Embryonic facial prominence (tissue), 1 donor: Measurements from ENCODE around the gene RASA4.
"Not testable (repeated sequence)": the region's sequence is repeated elsewhere in the genome, so short reads cannot be mapped to it uniquely, and the experiment has no call there.

Source experiments
- DNase-seq: peaks from one replicate; pipeline ENCODE4 v3.0.0-alpha.2; 2016; ENCODE audit errors: extremely low spot score

Gene RASA4

DNA sequence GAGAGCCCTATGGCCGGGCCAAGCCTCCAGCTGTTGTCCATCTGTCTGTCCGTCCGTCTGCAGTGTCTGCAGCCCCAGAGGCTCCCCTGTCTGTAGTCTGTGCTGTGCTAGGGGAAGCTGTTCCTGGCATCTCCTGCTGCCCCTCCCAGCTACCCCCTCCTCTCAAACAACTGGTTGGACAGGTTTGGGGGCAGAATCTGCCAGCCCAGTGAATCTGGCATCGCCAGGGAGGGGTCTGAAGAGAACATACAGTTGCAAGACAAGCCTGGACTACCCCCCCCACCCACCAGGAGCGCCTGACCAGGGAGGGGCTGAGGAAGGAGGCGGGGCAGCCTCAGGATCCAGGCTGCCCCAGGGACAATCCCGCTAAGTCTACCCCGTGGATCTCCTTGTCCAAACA lies 73.0 kb downstream of the RASA4 start, which contains the start of gene UPK3BL2:
Gene UPK3BL2, minus strand, starts transcription at position 101 of the 400 bp plus-strand sequence. Its CDS starts 60 bp downstream, at position 41.
- DNase-seq, result not testable (repeated sequence)

DNA sequence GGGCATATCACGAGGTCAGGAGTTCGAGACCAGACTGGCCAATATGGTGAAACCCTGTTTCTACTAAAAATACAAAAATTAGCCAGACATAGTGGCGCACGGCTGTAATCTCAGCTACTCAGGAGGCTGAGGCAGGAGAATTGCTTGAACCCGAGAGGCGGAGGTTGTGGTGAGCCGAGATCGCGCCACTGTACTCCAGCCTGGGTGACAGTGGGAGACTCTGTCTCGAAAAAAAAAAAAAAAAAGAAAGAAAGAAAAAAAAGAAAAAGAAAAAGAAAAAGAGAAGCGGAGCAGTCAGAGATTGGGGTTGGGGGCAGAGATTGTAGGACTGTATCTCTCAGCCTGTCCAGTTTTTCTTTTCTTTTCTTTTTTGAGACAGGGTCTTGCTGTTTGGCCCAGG lies 73.8 kb downstream of the RASA4 start:
- DNase-seq, result not testable (repeated sequence)

DNA sequence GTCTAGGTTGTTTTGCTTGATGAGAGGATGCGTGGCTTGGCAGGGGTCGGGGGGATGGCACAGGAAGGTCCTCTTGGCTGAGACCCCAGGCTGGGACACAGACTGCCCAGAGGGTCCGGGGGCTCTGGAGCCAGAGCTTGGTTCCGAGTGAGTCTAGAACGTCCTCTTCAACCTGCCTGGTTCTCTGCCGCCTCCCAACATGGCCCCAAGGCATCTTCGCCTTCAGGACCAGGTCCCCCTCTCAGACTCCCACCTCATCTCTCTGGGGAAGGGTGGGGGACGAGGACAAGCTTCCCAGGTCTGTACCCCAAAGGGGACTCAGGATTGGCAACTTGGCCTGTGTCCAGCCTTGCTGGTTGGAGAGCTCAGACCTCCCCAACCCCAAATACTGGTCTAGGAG lies 74.5 kb downstream of the RASA4 start:
- DNase-seq, result not testable (repeated sequence)

DNA sequence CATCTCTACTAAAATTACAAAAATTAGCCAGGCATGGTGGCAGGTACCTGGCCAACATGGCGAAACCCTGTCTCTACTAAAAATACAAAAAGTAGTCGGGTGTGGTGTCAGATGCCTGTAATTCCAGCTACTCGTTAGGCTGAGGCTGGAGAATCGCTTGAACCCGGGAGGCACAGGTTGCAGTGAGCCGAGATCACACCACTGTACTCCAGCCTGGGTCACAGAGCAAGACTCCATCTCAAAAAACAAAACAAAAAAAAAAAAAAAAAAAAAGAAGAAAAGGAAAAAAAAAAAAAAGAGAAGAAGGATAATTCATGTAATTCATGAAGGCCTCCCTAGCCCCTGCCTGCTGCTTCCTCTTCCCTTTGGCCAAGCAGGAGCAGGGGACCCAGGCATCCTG lies 76.0 kb downstream of the RASA4 start:
- not testable (repeated sequence) for DNase-seq

GRCh38 chr7:102535062-102535615 lies 81.4 kb downstream of the RASA4 start:
- not testable (repeated sequence) for DNase-seq

GRCh38 chr7:102532127-102532526 lies 84.4 kb downstream of the RASA4 start:
- DNase-seq, result not testable (repeated sequence)

GRCh38 chr7:102531583-102531982 lies 85.0 kb downstream of the RASA4 start:
- not testable (repeated sequence) for DNase-seq

- DNase-seq, result not testable (repeated sequence)
Observed at GRCh38 chr7:102527822-102528793, 88.4 kb downstream of the RASA4 start.

GRCh38 chr7:102527182-102527581 lies 89.4 kb downstream of the RASA4 start:
- DNase-seq, result not testable (repeated sequence)

GRCh38 chr7:102524803-102525202 lies 91.8 kb downstream of the RASA4 start:
- DNase-seq, result not testable (repeated sequence)
